Sigmoid colon (tissue), 4 donors: ENCODE data around the gene RHEX.

Experiments
- EP300 ChIP-seq, 4 donors: sonication (generic); formaldehyde crosslinking; IDR thresholded peaks; one replicate each; pipeline ENCODE4 v1.6.1; 2017; ENCODE audit warnings: antibody characterized with exemption in 4 of 4
- POLR2A ChIP-seq, 2 donors: fragments of 450-650 bp; IDR thresholded peaks; one replicate each; pipeline ENCODE4 v1.6.1; 2016; ENCODE audit warnings: antibody characterized with exemption in 2 of 2, mild to moderate bottlenecking in 2 of 2, moderate library complexity in 2 of 2

DNA sequence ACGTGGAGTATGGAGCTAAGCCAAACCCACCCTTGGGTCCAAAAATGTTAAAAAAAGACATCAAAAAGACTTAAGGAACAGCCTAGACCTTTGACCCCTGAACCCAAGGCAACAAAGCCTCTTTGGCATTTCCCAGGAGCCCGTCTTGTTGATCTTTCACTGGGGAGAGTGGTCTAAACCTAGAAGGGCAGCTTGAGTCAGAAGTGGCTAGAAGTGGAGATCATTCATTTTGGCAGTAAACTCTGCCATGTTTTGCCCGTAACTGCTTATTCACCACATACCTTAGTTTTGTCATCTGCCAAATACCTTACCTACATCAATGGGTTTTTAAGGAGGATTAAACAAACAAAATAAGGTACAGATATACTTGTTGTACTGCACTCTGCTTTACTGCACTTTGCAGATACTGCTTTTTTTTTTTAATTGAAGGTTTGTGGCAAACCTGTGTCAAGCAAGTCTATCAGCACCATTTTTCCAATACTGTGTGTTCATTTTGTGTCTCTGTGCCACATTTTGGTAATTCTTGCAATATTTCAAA is 27.6 kb upstream of the RHEX start:
- TF ChIP-seq POLR2A (IDR thresholded peaks at IDR 0.05) (no peak), EP300 (IDR thresholded peaks at IDR 0.05) (no peak)
